Measurements from ENCODE around the gene NDUFAF5.

The NDUFAF5 gene

GRCh38 chr20:13783528-13783927 lies 1.3 kb upstream of the NDUFAF5 start:
- no peak for DNase-seq

- no peak for DNase-seq
Observed at GRCh38 chr20:13784271-13784892, 446 bp upstream of the NDUFAF5 start.

GRCh38 chr20:13786143-13786828 lies 1.5 kb downstream of the NDUFAF5 start:
- no peak for DNase-seq

GRCh38 chr20:13788167-13788834 lies 3.5 kb downstream of the NDUFAF5 start:
- DNase-seq, result peak; percentile 45

GRCh38 chr20:13790708-13791107 lies 5.9 kb downstream of the NDUFAF5 start:
- DNase-seq, result no peak

- DNase-seq, result no peak
Observed at GRCh38 chr20:13791540-13792459, 7.0 kb downstream of the NDUFAF5 start.

- DNase-seq, result no peak
Observed at GRCh38 chr20:13793001-13793400, 8.2 kb downstream of the NDUFAF5 start.

- no peak for DNase-seq
Observed at GRCh38 chr20:13794667-13795066, 9.8 kb downstream of the NDUFAF5 start.

- no peak for DNase-seq
Observed at GRCh38 chr20:13799040-13799439, 14.2 kb downstream of the NDUFAF5 start.

- no peak for DNase-seq
Observed at GRCh38 chr20:13799974-13800373, 15.1 kb downstream of the NDUFAF5 start.

GRCh38 chr20:13800728-13801134 lies 15.9 kb downstream of the NDUFAF5 start:
- no peak for DNase-seq

GRCh38 chr20:13809373-13809772 lies 24.5 kb downstream of the NDUFAF5 start:
- DNase-seq, result no peak

- DNase-seq, result no peak
Observed at GRCh38 chr20:13809855-13810254, 25.0 kb downstream of the NDUFAF5 start.

GRCh38 chr20:13810446-13810845 lies 25.6 kb downstream of the NDUFAF5 start:
- DNase-seq, result no peak

GRCh38 chr20:13813910-13814309 lies 29.1 kb downstream of the NDUFAF5 start:
- DNase-seq, result no peak

- no peak for DNase-seq
Observed at GRCh38 chr20:13814672-13815071, 29.8 kb downstream of the NDUFAF5 start.

GRCh38 chr20:13816757-13817156 lies 31.9 kb downstream of the NDUFAF5 start:
- no peak for DNase-seq

GRCh38 chr20:13817342-13817741 lies 32.5 kb downstream of the NDUFAF5 start:
- no peak for DNase-seq

GRCh38 chr20:13819885-13820645 lies 35.2 kb downstream of the NDUFAF5 start:
- peak; percentile 19 for DNase-seq

GRCh38 chr20:13821876-13822275 lies 37.0 kb downstream of the NDUFAF5 start:
- DNase-seq, result no peak

- DNase-seq, result no peak
Observed at GRCh38 chr20:13822459-13822858, 37.6 kb downstream of the NDUFAF5 start.

- no peak for DNase-seq
Observed at GRCh38 chr20:13824459-13824858, 39.6 kb downstream of the NDUFAF5 start.
